Measurements from ENCODE around the gene GAA.

Gene GAA

DNA sequence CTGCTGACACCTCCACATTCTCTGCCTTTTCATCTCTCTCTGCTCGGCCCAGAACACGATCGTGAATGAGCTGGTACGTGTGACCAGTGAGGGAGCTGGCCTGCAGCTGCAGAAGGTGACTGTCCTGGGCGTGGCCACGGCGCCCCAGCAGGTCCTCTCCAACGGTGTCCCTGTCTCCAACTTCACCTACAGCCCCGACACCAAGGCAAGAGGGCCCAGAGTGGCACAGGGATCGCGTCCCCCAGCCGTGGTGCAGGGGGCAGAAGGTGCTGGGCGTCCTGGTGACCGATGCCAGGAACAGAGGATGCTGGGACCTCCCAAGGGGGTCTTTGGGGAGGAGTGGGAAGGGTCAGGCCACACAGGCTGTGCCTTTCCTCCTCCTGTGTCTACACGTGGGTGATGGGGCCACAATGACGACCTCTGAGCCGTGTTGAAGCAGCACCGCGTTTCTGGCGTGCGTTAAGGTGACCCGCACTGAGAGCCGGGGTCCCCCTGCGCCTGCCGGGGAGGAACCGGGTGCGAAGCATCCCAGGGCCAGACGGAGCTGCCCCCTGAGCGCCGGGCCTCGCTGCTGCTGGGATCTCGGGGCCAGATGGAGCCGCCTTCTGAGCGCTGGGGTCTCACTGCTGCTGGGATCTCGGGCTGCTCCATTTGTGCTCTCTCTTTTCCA lies 17.4 kb downstream of the GAA start:
- ATAC-seq, result no peak

DNA sequence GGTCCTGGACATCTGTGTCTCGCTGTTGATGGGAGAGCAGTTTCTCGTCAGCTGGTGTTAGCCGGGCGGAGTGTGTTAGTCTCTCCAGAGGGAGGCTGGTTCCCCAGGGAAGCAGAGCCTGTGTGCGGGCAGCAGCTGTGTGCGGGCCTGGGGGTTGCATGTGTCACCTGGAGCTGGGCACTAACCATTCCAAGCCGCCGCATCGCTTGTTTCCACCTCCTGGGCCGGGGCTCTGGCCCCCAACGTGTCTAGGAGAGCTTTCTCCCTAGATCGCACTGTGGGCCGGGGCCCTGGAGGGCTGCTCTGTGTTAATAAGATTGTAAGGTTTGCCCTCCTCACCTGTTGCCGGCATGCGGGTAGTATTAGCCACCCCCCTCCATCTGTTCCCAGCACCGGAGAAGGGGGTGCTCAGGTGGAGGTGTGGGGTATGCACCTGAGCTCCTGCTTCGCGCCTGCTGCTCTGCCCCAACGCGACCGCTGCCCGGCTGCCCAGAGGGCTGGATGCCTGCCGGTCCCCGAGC lies 17.9 kb downstream of the GAA start:
- ATAC-seq, result no peak

DNA sequence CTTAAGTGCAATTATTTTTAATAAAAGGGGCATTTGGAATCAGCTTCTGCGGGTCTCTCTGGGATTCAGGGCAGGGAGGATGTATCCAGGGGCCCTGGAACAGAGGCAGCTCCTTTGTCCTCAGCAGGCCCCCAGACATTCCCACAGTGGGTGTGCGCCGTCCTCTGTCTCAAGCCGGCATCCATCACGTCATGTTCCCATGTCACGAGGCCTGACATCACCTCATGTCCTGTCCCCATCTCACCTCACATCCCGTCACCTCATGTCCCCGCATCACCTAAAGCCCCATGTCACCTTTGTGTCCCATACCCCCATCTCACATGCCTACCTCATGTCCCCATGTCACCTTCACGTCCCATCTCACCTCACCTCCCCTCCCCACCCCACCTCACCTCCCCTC lies 18.5 kb downstream of the GAA start:
- ATAC-seq, result no peak

DNA sequence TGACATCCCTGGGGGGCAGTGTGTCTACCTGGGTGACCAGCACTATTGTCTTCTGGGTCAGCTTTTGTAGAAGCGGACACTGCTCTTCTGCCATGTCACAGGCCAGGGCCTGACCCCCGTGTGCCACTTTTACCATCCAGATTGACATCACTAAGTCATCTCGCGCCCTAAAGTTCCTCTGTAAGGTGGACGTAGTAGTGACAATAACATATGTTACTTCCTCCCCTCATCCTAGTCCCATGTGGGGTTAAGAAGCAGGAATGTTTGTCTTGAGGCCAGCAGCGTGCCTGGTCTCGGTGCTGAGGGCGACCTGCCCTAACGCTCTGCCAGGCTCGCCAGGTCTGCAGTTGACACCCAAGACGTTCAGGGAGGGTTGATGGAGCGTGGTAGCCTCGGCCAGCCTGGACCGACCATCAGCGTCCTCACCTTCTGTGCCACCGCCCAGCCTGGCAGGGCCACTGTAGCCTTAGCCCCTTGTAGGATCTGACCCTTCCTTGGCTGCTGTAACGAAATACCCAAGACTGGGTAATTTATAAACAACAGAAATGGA lies 20.7 kb downstream of the GAA start:
- no peak for ATAC-seq

DNA sequence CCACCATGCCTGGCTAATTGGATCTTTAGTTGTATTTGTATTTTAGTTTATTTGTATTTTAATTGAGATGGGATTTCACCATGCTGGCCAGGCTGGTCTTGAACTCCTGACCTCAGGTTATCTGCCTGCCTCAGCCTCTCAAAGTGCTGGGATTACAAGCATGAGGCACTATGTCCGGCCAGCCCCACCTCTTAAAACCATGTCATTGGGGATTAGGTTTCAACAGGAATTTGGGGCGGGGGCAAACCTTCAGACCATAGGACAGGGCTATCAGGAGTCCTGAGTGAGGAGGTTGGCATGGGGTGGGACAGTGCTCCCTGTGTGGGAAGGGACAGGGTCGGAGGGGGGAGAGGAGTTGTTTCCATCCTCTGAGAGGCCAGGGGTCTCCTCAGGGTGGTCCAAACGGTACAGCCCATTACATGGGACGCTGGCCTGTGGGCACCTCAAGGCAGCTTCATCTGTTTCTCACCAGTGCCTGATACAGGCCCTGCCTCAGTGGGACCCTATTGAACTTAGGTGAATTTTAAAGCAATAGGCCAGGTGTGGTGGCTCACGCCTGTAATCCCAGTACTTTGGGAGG lies 21.6 kb downstream of the GAA start:
- ATAC-seq, result no peak

DNA sequence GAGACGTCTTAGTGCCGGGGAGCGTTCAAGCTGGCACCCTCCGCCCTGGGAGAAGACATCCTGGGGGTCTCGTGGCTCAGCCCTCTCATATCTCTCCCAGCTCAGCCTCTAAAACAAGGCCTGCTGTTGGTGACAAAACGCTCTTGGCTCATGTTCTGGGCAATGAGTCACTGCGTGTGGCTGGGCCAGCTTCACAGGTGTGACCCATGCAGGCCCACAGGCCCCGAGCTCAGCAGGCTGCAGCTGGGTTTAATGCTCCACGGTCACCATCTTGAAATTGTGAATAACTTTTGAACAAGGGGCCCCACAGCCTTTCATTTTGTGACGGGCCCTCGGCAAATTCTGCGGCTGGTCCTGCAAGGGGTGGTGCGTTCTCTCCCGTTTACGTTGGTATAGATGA lies 22.4 kb downstream of the GAA start:
- no peak for ATAC-seq

DNA sequence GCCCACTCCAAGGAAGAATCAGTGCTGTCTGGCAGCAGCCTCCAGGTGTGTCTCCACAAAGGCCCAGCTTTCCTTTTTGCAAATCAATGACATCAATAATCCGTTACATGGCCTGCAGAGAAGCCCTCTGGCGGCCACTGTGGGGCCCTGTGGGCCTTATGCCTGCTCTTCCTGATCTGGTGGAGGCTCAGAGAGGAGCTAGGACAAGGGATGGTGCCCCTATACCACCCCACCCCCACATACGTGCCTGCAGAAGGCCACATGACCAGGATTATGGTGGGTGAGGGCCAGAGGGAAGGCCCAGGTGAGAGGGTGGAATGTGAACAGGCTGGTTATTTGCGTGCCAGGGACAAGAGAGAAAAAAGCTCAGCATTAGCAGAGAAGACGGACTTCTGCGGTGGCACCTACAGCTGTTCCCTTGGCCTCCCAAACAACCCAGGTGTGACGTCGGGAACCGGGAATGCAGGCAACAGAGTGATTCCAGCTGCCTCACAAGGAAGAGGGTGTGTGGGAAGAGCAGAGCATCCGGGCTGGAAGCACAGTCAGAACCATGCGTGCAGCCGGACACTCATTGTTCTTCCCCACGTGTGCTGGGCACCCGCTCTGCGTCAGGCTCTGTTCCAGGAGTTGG lies 23.1 kb downstream of the GAA start:
- no peak for ATAC-seq

DNA sequence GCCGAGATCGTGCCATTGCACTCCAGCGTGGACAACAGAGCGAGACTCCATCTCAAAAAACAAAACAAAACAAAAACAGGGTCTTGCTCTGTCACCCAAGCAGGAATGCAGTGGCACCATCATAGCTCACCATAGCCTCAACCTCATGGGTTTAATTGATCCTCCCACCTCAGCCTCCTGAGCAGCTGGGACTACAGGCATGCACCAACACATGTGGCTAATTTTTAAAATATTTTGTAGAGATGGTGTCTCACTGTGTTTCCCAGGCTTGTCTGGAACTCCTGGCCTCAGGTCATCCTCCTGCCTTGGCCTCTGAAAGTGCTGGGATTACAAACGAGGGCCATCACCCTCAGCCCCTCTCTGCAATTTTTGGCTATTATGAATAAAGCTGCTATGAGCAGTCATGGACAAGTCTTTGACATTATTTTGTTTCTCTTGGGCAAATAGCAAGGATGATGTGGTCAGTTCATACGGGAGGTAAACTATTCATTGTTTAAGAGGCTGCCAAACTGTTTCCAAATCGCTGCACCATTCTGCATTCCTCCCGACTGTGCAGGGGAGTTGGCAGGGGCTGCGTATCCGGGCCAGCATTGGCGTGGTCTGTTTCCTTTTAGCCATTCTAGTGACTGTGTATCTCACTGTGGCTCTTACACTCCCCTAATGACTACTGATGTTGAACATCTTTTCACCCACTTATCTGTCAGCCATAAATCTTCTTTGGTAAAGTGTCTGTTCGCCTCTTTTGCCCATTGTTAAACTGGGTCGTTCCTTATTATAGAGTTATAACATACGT lies 24.5 kb downstream of the GAA start:
- ATAC-seq, result no peak

DNA sequence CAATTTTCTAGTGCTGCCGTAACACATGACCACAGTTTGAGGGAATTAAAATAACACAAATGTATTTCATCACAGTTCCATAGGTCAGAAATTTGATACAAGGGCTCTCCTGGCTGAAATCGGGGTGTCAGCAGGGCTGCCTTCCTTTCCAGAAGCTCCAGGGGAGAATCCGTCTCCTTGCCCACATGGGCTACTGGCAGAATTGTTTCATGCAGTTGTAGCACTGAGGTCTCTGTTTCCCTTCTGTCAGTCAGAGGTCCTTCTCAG lies 25.0 kb downstream of the GAA start:
- no peak for ATAC-seq

DNA sequence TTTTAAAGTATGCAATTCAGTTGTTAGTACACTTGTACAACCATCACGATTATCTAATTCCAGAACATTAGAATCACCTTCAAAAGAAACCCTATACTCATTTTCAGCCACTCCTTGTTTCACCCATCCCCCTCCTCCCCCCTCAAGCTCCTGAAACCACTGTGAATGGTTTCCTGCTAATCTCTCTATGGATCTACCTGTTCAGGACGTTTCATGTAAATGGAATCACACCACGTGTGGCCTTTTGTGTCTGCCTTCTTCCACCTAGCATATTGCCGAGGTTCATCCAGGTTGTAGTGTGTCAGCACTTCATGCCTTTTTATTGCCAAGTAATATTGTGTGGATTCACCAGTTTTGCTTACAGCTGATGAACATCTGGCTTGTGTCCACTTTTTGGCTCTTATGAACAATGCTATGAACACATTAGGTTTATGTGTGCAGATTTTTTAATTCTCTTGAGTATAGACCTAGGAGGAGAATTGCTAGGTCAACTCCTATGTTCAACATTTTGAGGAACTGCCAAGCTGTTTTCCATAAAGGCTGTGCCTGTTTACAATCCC lies 27.7 kb downstream of the GAA start:
- no peak for ATAC-seq

DNA sequence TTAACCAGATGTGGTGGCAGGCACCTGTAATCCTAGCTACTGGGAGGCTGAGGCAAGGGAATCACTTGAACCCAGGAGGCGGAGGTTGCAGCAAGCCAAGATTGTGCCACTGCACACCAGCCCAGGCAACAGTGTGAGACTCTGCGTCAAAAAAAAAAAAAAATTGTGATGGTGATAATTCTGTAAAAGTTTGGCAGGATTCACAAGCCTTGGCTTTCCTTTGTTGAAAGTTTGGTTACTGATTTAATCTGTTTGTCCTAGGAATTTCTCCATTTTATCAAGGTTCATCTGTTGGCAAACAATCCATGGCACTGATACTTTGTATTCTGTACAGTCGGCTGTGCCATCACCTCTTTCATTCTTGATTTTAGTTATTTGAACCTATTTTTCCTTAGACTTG lies 29.6 kb downstream of the GAA start:
- ATAC-seq, result no peak

DNA sequence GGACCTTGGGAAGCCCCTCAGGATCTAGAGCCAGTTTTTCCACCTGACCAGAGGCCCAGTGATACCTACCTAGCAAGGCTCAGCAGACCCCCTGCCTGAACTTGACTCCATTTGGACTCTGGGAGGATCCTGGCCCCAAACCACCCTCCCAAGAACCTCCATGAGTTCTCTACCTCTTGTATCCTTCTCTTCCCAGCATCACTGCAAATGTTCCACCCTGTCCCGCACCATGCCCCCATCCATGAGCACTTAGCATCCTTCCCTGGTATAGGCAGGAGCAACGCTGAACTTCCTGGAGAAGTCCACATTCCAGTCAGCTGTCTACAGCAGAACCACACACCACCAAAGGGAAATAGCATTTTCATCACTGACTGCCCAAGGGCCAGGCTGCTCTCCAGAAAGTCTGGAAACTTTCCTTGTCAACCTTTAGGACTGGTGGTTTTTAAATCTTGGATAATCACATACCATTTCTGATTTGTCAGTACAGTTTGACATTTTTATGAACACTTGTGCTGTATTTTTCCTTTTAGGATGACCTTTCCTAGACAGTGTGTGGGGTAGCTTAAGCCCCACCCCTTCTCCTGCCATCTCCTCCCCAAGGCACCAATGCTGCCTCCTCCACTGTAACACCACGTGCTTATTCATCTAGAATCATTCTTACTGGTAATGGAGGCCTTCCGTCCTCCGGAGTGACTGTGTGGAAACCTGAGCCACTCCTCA lies 31.7 kb downstream of the GAA start:
- no peak for ATAC-seq

DNA sequence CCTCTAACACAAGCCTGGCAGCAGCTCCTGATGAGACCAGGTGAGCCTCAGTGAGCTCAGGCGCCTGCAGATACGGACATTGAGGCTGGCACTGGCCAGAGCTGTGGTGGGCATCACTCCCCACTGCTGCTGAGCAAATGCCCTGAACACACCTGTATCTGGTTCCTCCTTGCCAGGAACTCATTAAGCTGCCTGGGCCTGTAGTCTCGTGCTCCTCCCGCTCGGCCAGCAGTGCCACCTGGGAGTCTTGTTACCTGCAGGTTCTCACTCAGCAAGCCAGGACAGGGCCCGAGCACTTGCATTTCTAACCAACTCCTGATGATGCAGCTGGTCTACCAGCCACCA lies 32.2 kb downstream of the GAA start:
- no peak for ATAC-seq

DNA sequence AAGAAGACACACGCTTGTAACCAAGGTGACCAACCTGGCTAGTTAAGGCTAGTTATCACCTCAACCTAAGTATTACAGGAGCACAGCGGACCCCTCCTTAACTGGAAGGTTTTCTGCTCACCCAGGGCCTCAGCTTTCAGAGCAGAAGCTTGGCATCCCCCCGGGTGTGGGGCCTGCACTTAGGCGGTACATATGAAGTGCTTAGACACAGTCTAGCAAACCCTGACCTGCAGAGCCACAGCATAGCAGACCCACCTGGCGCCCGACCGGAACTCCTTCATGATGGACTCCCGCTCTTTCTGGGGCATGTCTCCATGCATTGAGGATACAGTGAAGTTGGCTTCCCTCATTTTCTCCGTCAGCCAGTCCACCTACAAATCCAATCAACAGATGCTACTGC lies 35.8 kb downstream of the GAA start:
- ATAC-seq, result no peak

DNA sequence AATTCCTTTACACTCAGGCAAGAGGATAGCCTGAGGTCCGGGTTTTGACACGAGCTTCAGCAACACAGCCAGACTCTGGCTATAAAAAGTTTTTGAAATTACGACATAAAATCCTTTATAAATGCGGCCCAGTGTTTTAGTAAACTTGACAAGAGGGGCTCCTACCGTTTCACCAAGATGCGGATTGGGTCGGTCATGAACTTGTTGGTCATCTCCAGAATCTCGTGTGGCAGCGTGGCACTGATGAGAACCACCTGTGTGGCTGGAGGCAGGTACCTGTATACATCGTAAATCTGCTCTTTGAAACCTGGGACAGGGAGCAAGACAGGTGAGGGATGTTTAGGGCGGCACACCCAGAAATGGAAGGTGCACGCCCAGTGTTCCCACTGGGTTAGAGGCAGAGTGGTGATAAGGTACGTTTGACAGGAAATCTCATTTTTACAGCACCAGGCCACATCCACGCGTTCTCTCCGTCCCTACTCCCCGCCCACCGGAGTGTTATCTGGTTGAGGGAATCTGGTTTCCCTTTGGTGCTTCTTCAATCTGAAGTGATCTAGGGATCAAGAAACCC lies 37.6 kb downstream of the GAA start:
- ATAC-seq, result no peak

DNA sequence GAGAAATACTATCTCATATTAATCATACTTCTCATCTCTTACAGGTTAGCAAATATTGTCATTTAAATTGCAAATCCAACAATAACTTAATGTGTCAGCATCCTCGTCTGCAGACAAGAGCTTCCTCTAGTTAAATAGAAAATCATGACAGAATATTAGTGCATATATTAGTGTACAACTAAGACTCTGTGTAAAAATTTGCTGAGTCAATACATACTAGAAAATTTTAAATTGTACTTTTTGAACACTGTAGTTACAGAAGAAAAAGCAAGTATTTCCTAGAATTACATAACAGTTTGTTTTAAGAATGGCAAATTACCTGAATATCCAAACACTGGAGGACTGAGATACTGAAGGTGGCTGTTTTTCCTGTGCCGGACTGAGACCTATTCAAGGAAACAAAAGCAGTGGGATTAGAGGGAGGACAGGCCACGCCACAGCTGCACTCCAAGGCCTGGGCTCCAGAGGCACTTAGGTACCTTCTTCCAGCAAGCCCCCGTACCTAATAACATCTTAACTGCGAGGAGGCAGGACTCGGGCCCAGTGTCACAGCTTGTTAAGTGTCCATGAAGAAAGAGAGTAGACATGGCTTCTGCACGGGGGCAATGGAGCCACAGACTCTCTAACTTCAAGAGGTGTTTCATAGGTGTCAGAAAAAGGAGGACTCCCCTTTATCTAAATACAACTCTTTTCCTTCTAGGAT lies 40.2 kb downstream of the GAA start:
- no peak for ATAC-seq

DNA sequence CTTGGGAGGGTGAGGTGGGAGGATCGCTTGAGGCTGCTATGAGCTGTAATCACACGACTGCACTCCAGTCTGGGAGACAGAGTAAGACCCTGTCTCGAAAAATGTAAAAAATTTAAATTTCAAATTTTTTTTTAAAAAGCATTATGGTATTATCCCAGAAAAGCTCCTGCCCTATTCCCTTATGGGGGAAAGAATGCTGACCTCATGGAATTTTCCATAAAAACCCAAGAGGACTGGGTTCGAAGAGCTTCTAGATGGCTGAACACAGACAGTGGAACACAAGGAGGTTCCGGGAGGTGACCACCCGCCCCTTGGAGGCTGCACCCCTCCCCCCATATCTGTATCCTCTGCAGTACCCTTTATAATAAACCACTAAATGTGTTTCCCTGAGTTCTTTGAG lies 41.5 kb downstream of the GAA start:
- ATAC-seq, result no peak

DNA sequence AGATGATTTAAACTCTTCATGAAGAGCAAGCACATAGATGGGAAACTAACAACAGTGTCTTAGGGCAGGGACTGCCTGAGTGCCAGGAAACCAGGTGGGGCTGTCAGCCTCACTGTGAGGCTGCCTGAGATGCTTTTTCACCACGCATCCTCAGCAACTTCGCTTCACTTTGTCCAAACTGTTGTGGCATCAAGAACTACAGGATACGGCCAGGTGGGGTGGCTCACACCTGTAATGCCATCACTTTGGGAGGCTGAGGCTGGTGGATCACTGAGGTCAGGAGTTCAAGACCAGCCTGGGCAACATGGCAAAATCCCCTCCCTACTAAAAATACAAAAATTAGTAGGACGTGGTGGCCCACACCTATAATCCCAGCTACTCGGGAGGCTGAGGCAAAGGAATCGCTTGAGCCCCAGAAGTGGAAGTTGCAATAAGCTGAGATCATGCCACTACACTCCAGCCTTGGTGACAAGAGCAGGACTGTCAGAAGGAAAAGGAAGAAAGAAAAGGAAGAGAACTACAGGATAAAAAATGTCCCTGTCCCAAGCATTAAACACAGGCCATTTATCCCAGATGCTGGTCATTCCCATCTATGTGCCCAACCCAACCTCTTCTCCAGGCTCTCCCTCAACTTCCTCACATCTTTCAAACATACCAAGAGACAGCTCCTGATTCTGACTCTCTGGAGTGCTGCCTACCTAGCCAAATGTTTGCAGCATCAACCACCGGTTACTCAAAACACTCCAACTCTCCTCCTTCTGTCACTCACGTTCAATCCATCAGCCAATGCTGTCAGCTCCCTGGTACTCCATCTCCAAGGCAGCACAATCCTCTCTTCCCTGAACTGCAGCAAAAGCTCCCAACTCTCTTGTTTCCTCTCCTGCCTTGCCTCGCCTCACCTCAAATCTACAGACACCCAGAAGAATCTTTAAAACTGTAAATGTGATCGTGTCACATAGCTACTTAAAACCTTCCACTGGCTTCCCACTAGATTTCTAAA lies 44.0 kb downstream of the GAA start:
- no peak for ATAC-seq

DNA sequence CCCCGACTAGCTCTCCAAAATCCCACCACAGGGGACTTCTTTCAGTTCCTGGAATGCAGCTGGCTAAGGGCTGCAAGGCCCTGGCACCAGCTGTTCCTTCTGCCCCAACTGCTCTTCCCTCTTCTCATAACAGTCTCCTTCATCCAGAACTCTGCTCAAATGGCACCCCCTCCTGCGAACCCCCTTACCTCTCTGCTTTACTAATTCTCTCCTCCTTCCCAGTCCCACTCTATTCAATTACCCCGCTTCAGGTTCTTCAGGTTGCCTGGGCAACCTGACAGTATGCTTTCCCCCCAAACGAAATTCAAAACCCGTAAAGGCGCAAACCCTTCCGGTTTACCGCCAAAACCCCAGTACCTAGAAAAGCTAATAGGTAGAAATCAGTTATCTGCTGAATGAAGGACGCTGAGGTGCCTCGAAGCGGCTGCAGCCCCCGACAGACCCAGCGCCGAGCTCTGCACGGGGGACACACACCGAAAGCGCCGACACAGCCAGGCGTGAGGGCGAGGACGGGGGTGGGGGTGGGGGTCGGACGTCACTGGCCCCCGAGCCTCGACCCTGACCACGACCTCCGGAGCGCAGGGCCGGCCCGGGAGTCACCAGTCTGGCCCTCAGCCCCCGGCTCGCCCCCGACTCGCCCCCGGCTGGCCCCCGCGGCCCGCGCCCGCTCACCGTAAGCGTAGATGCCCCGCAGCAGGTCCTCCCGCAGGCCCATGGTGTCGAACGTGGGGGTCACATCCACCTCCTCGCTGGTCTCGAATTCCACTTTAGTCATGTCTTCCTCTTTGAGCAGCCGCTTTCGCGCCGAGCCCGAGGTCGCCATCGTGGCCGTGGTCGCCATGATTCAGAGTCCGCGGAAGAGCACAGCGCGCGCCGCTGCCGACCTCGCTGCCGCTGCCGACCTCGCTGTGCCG lies 45.0 kb downstream of the GAA start:
- no peak for ATAC-seq

Measured in activated CD4-positive, CD25-positive, alpha-beta regulatory T cell treated with anti-CD3 and anti-CD28 coated beads, Interleukin-2, amount 50 U/mL, for 24 hours (primary cell).